ENCODE results near the gene TBC1D30.
A peak's percentile ranks its signal among the peaks of the same experiment; 100 is the strongest.

Gene TBC1D30

DNA sequence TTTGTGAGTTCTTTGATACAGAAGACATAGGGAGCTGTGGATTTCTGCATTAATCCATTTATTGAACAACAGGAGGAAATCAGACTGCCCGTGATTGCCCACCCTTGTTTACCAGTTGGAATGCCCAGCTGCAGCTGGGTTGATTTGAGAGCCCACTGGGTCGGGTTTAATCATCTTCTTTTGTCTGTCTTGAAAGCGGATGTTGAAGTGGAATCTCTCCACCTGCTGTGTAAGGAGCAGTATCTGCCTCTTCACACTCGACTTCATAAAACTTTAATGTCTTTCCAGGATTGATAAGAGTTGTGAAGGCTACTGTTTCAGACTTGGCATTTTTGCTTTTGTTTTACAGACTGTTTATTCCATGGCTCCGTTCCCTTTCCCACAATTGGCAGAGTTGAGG lies 39.9 kb downstream of the TBC1D30 start:
- DNase-seq, result no peak

DNA sequence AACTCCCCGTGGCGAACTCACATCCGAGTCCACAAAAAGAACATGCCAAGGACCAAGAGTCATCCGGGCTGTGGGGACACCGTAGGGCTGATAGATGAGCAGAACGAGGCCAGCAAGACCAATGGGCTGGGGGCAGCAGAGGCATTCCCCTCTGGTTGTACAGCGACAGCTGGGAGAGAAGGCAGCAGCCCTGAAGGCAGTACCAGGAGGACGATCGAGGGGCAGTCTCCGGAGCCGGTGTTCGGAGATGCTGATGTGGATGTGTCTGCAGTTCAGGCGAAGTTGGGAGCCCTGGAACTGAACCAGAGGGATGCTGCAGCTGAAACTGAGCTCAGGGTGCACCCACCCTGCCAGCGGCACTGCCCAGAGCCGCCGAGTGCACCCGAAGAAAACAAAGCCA lies 50.7 kb downstream of the TBC1D30 start:
- DNase-seq, result no peak

GRCh38 chr12:64876388-64877071 lies 52.1 kb downstream of the TBC1D30 start:
- DNase-seq, result no peak

DNA sequence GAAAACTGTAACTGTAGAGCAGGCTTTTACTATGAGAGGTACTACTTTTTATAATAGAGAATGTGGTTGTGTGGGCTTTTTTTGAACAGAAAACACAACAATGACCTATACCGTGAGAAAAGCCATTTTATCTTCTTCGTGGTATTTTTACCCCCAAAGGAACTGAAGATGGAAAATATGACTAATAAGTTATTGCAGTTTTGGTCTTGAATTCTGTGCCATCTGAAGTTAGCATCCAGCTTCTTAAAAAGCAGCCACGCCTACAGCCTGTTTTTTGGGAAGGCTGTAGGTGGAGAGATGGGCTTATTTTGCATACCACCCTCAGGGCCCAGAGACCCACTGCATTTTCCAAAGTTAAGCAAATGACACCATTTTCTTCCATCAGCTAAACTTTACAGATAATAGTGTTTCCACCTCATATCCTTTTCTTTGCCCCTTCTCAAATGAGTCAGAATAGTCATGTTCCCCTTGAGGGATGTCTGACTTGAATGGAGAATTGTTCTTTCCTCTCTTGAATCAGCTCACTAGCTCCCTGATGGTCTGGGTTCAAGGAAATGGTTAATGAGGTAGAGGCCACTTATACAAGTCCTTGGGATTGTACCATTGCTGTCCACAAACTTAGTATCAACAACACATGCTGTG lies 53.0 kb downstream of the TBC1D30 start:
- DNase-seq, result peak in 1 of 2 experiments; percentile 22

GRCh38 chr12:64882687-64883086 lies 58.2 kb downstream of the TBC1D30 start:
- no peak for DNase-seq

GRCh38 chr12:64883264-64884163 lies 59.1 kb downstream of the TBC1D30 start:
- no peak for DNase-seq

GRCh38 chr12:64884164-64884542 lies 59.7 kb downstream of the TBC1D30 start:
- no peak for DNase-seq

DNA sequence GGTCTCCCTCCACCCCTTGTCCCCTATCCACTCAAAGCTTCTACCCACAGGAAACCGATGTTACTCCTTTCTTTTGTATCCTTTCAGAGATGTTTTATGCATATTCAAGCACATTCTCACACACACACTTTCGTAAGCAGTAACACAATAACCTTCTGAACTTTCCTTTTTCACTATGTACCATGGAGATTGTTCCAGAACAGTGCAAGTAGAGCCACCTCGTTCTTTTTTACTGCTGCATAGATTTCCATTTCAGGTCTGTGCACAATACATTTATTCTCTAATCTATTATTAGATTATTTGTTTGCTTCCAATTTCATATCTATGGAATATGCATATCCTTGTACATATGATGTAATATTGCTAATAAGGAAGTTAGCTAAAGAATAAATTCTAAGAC lies 60.3 kb downstream of the TBC1D30 start:
- DNase-seq, result no peak

DNA sequence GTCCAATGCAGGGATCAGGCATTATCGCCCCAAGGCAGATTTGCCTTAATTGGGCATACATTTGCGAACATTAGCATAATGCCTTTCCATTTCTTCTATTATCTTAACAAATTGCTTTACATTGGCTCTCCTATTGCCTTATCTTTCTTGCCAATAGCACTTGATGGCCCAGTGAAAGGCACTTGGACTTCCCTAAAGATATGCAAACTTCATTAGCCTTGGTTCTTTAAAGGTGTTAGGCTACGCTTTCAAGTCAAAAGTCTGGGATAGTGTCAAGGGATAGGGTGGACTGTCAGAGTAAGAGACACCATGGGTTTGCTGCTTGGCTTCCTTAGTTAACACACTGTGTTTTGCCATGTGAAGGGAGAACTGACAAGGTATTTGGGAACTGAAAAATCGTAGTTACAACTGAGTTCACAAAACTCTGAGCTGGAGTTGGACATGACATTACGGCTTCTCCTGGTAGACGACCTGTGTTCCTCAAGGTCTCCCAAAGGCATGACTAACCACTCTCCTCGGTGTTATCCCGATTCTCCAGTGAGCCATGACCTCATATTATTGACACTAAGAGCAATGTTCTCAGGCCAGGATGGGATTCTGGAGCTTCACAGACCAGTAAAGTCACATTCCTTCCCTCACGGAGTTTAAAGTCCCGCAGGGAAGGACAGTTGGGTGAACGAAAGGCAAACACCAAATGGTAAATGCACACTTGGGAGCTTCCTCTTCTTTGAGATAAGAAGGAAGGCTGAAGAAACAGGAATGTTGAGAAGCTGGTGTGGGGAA lies 65.2 kb downstream of the TBC1D30 start:
- no peak for DNase-seq

DNA sequence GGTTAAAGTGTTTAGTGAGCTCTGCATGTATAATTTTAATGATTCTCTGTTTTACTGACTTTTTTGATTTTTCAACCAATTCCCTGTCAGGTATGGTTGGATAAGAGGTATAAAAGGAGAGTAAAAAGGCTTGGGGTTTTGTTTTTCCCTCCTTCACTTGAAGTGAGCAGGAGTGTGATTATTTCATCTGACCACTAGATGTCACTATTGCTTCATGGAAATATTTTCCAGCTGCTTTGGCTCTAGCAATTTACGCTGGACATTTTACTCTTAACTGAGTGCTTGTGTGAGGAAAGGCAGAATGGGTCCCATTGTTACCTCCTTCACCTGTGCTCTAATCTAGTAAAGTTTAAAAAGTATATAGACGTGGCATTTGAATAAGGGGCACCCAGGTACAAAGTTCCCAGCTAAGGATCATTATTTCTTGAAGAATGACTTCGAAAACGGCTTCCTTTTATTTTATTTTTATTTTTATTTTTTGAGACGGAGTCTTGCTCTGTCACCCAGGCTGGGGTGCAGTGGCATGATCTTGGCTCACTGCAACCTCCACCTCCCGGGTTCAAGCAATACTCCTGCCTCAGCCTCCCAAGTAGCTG lies 66.5 kb downstream of the TBC1D30 start:
- DNase-seq, result no peak

DNA sequence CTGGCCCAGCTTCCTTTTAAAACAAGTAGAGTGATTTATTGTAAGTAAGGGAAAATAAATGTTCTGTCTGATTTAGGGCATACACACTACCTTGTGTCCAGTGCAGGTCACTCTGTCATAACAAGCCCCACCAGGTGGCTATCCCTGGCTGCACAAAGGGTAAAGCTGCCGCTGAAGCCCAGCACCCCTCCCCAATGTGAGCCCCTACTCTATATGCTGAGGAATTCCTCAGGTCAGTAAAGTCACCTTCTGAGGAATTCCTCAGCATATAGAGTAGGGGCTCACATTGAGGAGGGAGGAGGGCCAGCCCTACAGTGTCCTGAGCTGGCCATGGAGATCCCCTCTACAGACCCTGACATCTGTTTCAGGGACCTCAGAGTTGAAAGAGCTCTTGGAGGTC lies 67.2 kb downstream of the TBC1D30 start:
- DNase-seq, result no peak

DNA sequence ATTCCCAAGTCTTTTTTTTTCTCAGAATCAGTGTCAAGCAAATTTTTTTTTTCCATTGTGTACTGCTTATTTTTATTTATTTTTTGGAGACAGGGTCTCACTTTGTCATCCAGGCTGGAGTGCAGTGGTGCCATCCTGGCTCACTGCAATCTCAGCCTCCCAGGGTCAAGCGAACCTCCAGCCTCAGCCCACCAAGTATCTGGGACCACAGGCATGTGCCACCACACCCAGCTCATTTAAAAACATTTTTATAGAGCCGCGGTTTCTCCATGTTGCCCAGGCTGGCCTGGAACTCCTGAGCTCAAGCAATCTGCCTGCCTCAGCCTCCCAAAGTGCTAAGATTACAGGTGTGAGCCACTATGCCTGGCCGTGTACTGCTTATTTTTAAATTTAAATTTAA lies 68.1 kb downstream of the TBC1D30 start:
- no peak for DNase-seq

GRCh38 chr12:64893961-64894360 lies 69.5 kb downstream of the TBC1D30 start:
- no peak for DNase-seq

DNA sequence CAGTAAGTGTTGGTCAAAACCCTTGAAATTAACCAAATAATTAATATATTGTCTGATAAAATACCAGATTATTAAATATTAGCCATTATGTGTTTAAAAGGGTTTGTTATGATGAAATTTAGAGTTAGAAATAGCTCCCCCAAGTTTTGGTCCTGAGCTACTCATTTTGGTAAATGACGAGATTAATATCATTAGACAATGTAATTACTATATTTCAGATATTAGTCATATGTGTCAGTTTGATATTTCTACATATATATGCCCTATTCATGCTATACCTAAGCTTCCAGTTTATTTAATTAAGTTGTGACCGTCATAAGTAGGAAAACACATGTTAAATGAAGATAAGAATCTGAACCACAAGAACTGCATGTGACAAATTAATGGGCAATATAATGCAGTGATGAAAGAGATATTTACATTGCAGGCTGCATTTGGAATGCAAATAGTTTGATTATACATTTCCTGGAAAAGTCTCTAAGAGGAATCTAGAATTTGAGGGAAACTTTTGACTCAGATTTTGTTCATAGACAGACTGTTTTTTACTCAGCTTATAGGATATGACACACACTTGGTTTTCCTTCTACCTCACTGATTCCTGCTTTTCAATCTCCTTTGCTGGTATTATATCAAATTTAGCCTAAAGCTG lies 70.5 kb downstream of the TBC1D30 start:
- DNase-seq, result no peak

- no peak for DNase-seq
Observed at GRCh38 chr12:64895526-64895925, 71.1 kb downstream of the TBC1D30 start.

DNA sequence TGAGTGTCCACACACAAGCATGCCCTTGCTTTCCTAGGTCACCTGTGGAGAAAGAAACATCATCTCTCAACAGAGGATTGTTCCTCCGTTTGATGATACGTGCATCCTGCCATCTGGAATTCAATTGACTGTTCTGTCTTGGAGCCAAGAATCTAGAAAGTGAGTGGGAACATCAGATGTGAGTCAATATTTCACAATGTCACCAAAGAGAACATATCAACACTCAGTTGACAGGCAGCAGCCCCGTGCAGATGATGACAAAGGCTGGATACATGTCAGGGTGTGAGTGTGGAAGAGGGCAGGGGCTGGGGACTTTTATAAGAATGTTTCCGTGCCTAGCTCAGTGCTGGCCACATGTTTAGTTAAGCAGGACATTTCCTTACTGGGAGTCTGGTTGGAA lies 76.1 kb downstream of the TBC1D30 start:
- DNase-seq, result no peak

DNA sequence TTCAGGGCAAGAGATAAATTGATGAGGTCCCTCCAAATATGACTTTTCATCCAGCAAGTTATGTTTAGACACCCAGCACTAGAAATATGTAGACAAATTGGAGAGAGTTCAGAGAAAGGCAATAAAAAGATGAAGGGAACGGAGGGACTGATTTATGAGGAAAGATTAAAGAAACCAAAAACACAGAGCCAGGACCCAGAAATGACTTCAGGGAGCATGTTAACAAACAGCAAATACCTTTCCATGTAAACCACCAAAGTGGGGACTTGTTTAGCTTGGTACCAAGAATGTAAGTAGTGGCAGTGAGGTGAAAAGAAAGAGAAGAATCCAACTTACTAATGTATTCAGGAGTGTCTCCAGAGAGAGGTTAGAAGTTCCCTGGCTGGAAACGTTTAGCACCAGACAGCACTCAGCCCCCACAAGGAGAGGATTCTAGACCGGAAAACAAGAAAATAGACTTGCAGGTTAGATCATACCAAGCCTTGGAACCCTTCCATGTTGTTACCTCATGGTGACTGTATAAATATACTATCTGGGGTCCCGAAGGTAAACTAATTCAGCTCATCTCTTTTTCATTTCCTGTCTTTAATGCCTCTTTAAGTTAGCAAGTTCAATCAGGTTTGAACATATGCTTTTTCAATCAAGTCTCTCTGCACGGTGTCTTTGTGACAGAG lies 79.2 kb downstream of the TBC1D30 start:
- no peak for DNase-seq

- no peak for DNase-seq
Observed at GRCh38 chr12:64907097-64907496, 82.7 kb downstream of the TBC1D30 start.

DNA sequence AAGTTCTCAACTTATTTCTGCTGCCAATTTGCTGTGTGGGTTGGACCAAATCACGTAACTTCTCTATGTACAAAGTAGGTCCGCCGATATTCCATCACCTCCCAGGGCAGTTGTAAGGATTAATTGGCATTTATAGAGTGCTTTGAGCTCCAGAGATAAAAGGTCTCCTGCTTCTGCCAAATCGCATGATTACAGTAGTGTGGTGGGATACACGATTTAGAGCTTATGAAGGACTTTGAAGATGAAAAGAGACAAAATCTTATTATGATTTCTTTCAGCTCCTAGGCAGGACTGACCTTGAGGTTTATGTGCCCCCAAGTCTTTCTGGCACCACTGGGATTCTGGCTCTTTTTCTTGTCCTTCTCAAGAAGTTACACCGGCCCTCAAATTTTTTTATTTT lies 84.7 kb downstream of the TBC1D30 start:
- no peak for DNase-seq

- no peak for DNase-seq
Observed at GRCh38 chr12:64911081-64911480, 86.6 kb downstream of the TBC1D30 start.

- no peak for DNase-seq
Observed at GRCh38 chr12:64911912-64912311, 87.5 kb downstream of the TBC1D30 start.
